HCT116 (cell line): Measurements from ENCODE around the gene ACTRT2. TPM values are rescaled to one million over a fixed set of nuclear protein-coding genes. Genes with fewer than 3 reads are reported as not detected.

ENCODE experiments used
- ATAC-seq: fragments of 200-7000 bp; cut with Tn5 transposase; 2 replicates; pipeline ENCODE4 v1.9.1; 2020; ENCODE audit warnings: mild to moderate bottlenecking, moderate library complexity
- BruUV-seq: library from RNA; stranded (reverse); fragments of 400-500 nt; replicated peaks from 2 replicates; lab custom pipeline; 2021; lab: Mats Ljungman, UMichigan
- CTCF ChIA-PET: fragments of 300-600 bp; sonication (Branson Sonifier 250); formaldehyde crosslinking; loops from one replicate; lab custom pipeline; 2021; ENCODE audit warnings: antibody characterized with exemption; lab: Charles Lee
- POLR2A ChIA-PET: fragments of 300-600, 350-600 bp; sonication (Branson Sonifier 250); formaldehyde crosslinking; loops from one replicate; lab custom pipeline; 2021; ENCODE audit warnings: antibody characterized with exemption; lab: Charles Lee
- RAD21 ChIA-PET, 2 experiments: fragments of 300-600 bp; sonication (Branson Sonifier 250); formaldehyde crosslinking; loops; one replicate each; lab custom pipeline; 2023; ENCODE audit warnings: low total read pairs in 2 of 2; ENCODE audit not compliant: uncharacterized antibody in 2 of 2, unreplicated experiment in 2 of 2, low non-redundant PET in 1 of 2; lab: Charles Lee
- DNase-seq: peaks from one replicate; pipeline ENCODE4 v3.0.0-alpha.2; 2010; ENCODE audit warnings: low read depth, low spot score
- H2AFZ ChIP-seq: fragments of 200-600 bp; shearing (Covaris generic), sonication (generic); 2 replicates; pipeline ENCODE4 v1.6.1; 2017; ENCODE audit warnings: low read depth, mixed run types, mixed read lengths, antibody characterized with exemption, low read length; ENCODE audit not compliant: poor library complexity, severe bottlenecking
- H3K27ac ChIP-seq: 2 replicates; pipeline ENCODE4 v1.5.1; 2012; ENCODE audit warnings: low read depth, low read length
- H3K27me3 ChIP-seq: fragments of 200-600 bp; sonication (generic); 2 replicates; pipeline ENCODE4 v1.6.1; 2016; ENCODE audit warnings: mixed run types, low read length, mixed read lengths; ENCODE audit not compliant: insufficient read depth
- H3K36me3 ChIP-seq, 2 experiments: fragments of 200-500 bp in 1 of 2; fragments of 200-600 bp in 1 of 2; sonication (Bioruptor generic) in 1 of 2; sonication (generic) in 1 of 2; 2 replicates each; pipeline versions ENCODE4 v1.5.1 to v1.6.1; 2014 to 2016; ENCODE audit warnings: low read length in 2 of 2, inconsistent platforms in 1 of 2, mixed read lengths in 1 of 2, mixed run types in 1 of 2; ENCODE audit not compliant: insufficient read depth in 2 of 2, control insufficient read depth in 1 of 2
- H3K4me1 ChIP-seq, 2 experiments: fragments of 200-600 bp in 1 of 2; sonication (generic) in 1 of 2; 2 replicates each; pipeline versions ENCODE4 v1.5.1 to v1.6.1; 2012 to 2017; ENCODE audit warnings: low read length in 2 of 2, inconsistent platforms in 1 of 2, mild to moderate bottlenecking in 1 of 2, mixed read lengths in 1 of 2, mixed run types in 1 of 2, moderate library complexity in 1 of 2; ENCODE audit not compliant: insufficient read depth in 2 of 2, control insufficient read depth in 1 of 2
- H3K4me2 ChIP-seq: fragments of 200-600 bp; sonication (generic); 2 replicates; pipeline ENCODE4 v1.6.1; 2017; ENCODE audit warnings: mixed run types, low read length, mixed read lengths
- H3K4me3 ChIP-seq, 2 experiments: fragments of 200-600 bp in 1 of 2; sonication (generic) in 1 of 2; replicated peaks in 1 of 2; 2 replicates each; pipeline ENCODE4 v1.5.1; 2011 to 2016; ENCODE audit warnings: low read length in 2 of 2, control low read depth in 1 of 2, low read depth in 1 of 2, mild to moderate bottlenecking in 1 of 2, mixed read lengths in 1 of 2, mixed run types in 1 of 2
- H3K79me2 ChIP-seq: fragments of 200-600 bp; sonication (generic); 2 replicates; pipeline ENCODE4 v1.6.1; 2017; ENCODE audit warnings: mild to moderate bottlenecking, mixed run types, low read length, moderate library complexity, mixed read lengths; ENCODE audit not compliant: insufficient read depth
- H3K9ac ChIP-seq: fragments of 200-600 bp; sonication (generic); 2 replicates; pipeline ENCODE4 v1.6.1; 2016; ENCODE audit warnings: low read length, mixed read lengths
- H3K9me2 ChIP-seq: fragments of 200-600 bp; sonication (generic), shearing (Covaris generic); 2 replicates; pipeline ENCODE4 v1.6.1; 2017; ENCODE audit warnings: mixed run types, mild to moderate bottlenecking, moderate library complexity; ENCODE audit not compliant: insufficient read depth
- H3K9me3 ChIP-seq, 2 experiments: fragments of 200-500 bp in 1 of 2; fragments of 200-600 bp in 1 of 2; sonication (Bioruptor generic) in 1 of 2; sonication (generic) in 1 of 2; 2 replicates each; pipeline ENCODE4 v1.6.1; 2014 to 2017; ENCODE audit warnings: low read length in 2 of 2, mixed read lengths in 2 of 2, inconsistent platforms in 1 of 2, low read depth in 1 of 2, mild to moderate bottlenecking in 1 of 2, mixed run types in 1 of 2, moderate library complexity in 1 of 2; ENCODE audit not compliant: control insufficient read depth in 1 of 2, insufficient read depth in 1 of 2
- H4K20me1 ChIP-seq: fragments of 200-600 bp; sonication (generic), shearing (Covaris generic); 2 replicates; pipeline ENCODE4 v1.6.1; 2017; ENCODE audit warnings: mixed run types, mild to moderate bottlenecking, moderate library complexity; ENCODE audit not compliant: insufficient read depth
- EZH2 ChIP-seq: fragments of 200-600 bp; sonication (generic); IDR thresholded peaks from 2 replicates; pipeline ENCODE4 v1.6.1; 2017; ENCODE audit warnings: antibody characterized with exemption, mixed run types
- JUND ChIP-seq: IDR thresholded peaks from 2 replicates; pipeline ENCODE4 v1.6.1; 2012
- POLR2A ChIP-seq: IDR thresholded peaks from 2 replicates; pipeline ENCODE4 v1.7.0; 2011; ENCODE audit warnings: borderline replicate concordance; ENCODE audit not compliant: insufficient read depth, insufficient read length; ENCODE audit errors: extremely low read depth
- RAD21 ChIP-seq: IDR thresholded peaks from 2 replicates; pipeline ENCODE4 v1.6.1; 2012; ENCODE audit warnings: low read depth, mild to moderate bottlenecking
- intact Hi-C: fragments of 100-400 bp; cut with micrococcal nuclease; formaldehyde crosslinking; loops from 2 replicates; pipeline ENCODE4 v1.10.0; 2022
- total RNA-seq: library from RNA; stranded (reverse); gene quantifications from one replicate; pipeline ENCODE4 v1.2.1, GENCODE V29; 2021; ENCODE audit not compliant: unreplicated experiment
- TF ChIP-seq, protein P1 (sequence below), 3 experiments: fragments of 200-600 bp in 1 of 3; sonication (generic) in 1 of 3; IDR thresholded peaks in 2 of 3; conservative IDR thresholded peaks in 1 of 3; 2 replicates each; pipeline ENCODE4 v1.5.1; 2012 to 2017; ENCODE audit warnings: low read depth in 2 of 3, low read length in 2 of 3, antibody characterized with exemption in 1 of 3, borderline replicate concordance in 1 of 3, control low read depth in 1 of 3, mild to moderate bottlenecking in 1 of 3, mixed read lengths in 1 of 3, mixed run types in 1 of 3, moderate library complexity in 1 of 3; ENCODE audit not compliant: insufficient read depth in 1 of 3
- TF ChIP-seq, protein P2 (sequence below): IDR thresholded peaks from 2 replicates; pipeline ENCODE4 v1.6.1; 2012

Gene ACTRT2
- total RNA-seq, 1 experiment from 2014 or later, result not detected

DNA sequence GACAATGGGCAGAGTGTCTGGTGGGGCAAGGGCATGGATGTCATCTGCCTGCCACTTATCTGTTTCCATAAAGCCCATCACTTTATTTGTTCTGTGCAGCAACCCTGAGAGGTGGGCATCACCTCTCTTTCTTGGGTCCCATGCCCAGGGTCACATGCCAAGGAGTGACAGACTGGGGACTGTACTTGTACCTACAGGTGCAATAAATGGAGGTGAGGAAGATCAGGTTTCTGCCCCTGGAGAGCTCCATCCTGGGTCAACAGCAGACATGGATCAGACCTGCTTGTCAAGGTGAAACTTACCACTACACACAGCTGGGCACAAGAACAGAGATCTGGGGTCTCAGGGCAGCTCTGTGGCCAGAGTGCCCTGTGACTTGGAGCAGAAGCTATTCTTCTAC, 29.3 kb downstream of the ACTRT2 start:
- H3K79me2 ChIP-seq, result no peaks in the 10 kb centered on the region
- TF ChIP-seq, protein P1, sequence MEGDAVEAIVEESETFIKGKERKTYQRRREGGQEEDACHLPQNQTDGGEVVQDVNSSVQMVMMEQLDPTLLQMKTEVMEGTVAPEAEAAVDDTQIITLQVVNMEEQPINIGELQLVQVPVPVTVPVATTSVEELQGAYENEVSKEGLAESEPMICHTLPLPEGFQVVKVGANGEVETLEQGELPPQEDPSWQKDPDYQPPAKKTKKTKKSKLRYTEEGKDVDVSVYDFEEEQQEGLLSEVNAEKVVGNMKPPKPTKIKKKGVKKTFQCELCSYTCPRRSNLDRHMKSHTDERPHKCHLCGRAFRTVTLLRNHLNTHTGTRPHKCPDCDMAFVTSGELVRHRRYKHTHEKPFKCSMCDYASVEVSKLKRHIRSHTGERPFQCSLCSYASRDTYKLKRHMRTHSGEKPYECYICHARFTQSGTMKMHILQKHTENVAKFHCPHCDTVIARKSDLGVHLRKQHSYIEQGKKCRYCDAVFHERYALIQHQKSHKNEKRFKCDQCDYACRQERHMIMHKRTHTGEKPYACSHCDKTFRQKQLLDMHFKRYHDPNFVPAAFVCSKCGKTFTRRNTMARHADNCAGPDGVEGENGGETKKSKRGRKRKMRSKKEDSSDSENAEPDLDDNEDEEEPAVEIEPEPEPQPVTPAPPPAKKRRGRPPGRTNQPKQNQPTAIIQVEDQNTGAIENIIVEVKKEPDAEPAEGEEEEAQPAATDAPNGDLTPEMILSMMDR (IDR thresholded peaks at IDR 0.05 in 2 of 3, conservative IDR thresholded peaks at IDR 0.05 in 1 of 3; ENCODE audit: borderline replicate concordance in 1 of 3, insufficient read depth in 1 of 3, low read depth in 2 of 3, low read length in 2 of 3), result no peak
- TF ChIP-seq RAD21 (no peak), JUND (no peak)
- TF ChIP-seq, protein P2, sequence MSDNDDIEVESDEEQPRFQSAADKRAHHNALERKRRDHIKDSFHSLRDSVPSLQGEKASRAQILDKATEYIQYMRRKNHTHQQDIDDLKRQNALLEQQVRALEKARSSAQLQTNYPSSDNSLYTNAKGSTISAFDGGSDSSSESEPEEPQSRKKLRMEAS, result no peak
- BruUV-seq, result no TSS peak
- H2AFZ ChIP-seq, result no peak overlapping the region
- ChIA-PET RAD21 (no interaction called here), POLR2A (no interaction called here), CTCF (no interaction called here)
- ATAC-seq (no peak), DNase-seq (no peak)
- intact Hi-C loops, result no loop called here
- H3K36me3 ChIP-seq, result no peaks in the 10 kb centered on the region
- H3K4me2 ChIP-seq, result no peak overlapping the region
- H3K27ac ChIP-seq, result no peak overlapping the region
- H3K9me2 ChIP-seq, result no peaks in the 10 kb centered on the region
- H4K20me1 ChIP-seq, result no peaks in the 10 kb centered on the region
- H3K27me3 ChIP-seq, result peaks cover 19% of the 10 kb centered on the region
- no peaks in the 10 kb centered on the region for H3K4me1 ChIP-seq
- H3K4me3 ChIP-seq, result no peak overlapping the region
- no peaks in the 10 kb centered on the region for H3K9me3 ChIP-seq
- H3K9ac ChIP-seq, result no peak overlapping the region

DNA sequence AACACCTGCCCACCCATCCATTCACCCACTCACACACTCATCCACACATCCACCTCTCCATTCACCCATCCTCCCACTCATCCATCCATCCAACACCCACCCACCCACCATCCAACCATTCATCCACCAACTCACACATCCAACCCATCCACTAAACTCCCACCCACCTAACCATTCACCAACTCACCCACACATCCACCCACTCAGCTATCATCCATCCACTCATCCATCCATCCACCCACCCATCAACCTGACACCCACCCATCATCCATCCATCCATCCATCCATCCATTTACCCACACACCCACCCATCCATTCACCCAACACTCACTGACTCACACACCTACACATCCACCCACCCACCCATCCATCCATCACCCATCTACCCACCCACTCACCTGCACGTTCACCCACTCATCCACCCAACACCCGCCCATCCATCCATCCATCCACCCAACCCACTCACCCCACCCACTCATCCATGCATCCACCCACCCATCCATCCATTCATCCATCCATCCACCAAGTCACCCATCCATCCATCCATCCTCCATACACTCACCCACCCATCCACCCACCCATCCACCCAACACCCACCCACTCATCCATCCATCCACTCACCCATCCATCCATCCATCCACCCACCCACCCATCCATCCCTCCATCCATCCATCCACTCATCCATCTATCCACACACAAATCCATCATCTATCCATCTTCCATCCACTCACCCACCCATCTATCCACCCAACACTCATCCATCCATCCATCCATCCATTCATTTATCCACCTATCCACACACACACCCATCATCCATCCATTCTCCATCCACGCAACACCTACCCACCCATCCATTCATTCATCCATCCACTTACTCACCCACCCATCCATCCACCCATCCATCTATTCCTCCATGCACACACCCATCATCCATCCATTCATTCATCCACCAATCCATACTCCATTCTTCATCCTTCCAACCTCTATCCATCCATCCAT, 30.3 kb downstream of the ACTRT2 start:
- Histone ChIP-seq H3K27ac (no peak overlapping the region), H4K20me1 (no peaks in the 10 kb centered on the region), H2AFZ (no peak overlapping the region), H3K4me2 (no peak overlapping the region), H3K4me3 (no peak overlapping the region), H3K9me2 (no peaks in the 10 kb centered on the region), H3K79me2 (no peaks in the 10 kb centered on the region), H3K9me3 (no peaks in the 10 kb centered on the region), H3K27me3 (peaks cover 13% of the 10 kb centered on the region; the same call in 1 of the 2 replicates), H3K9ac (no peak overlapping the region), H3K4me1 (no peaks in the 10 kb centered on the region), H3K36me3 (no peaks in the 10 kb centered on the region)
- RAD21 ChIA-PET, result no interaction called here
- intact Hi-C loops, result no loop called here
- CTCF ChIA-PET, result no interaction called here
- ATAC-seq (no peak), DNase-seq (no peak)
- TF ChIP-seq JUND, result no peak
- no peak for TF ChIP-seq EZH2
- TF ChIP-seq POLR2A, result no peak
- BruUV-seq, result no TSS peak
- POLR2A ChIA-PET, result no interaction called here
